OCI-LY7 (cell line): ENCODE results near the gene OTOP1. TPM values are rescaled to one million over a fixed set of nuclear protein-coding genes. Genes with fewer than 3 reads are reported as not detected.

Experiments
- BruUV-seq: library from RNA; stranded (reverse); fragments of 400-500 nt; replicated peaks from 2 replicates; lab custom pipeline; 2021; lab: Mats Ljungman, UMichigan
- CTCF ChIA-PET: fragments of 300-600 bp; sonication (Branson Sonifier 250); formaldehyde crosslinking; loops from one replicate; lab custom pipeline; 2022; ENCODE audit warnings: antibody characterized with exemption; ENCODE audit not compliant: unreplicated experiment; lab: Charles Lee
- POLR2A ChIA-PET: fragments of 300-600 bp; sonication (Branson Sonifier 250); formaldehyde crosslinking; loops from one replicate; lab custom pipeline; 2022; ENCODE audit warnings: antibody characterized with exemption; lab: Charles Lee
- DNase-seq: peaks from one replicate; pipeline ENCODE4 v3.0.0-alpha.2; 2015; ENCODE audit warnings: low spot score
- H2AFZ ChIP-seq: fragments of 200-600 bp; sonication (generic), shearing (Covaris generic); 2 replicates; pipeline ENCODE4 v1.6.1; 2014; ENCODE audit warnings: mild to moderate bottlenecking, antibody characterized with exemption, low read length, moderate library complexity
- H3K27ac ChIP-seq: fragments of 200-600 bp; sonication (generic); 2 replicates; pipeline ENCODE4 v1.5.1; 2014; ENCODE audit warnings: mixed run types, low read depth, mild to moderate bottlenecking, moderate library complexity, low read length, inconsistent platforms; ENCODE audit not compliant: poor library complexity, severe bottlenecking
- H3K36me3 ChIP-seq: fragments of 200-600 bp; sonication (generic); 2 replicates; pipeline ENCODE4 v1.6.1; 2014; ENCODE audit warnings: mild to moderate bottlenecking, antibody characterized with exemption, low read length, moderate library complexity, mixed read lengths; ENCODE audit not compliant: insufficient read depth
- H3K4me1 ChIP-seq: fragments of 200-600 bp; sonication (generic); 2 replicates; pipeline ENCODE4 v1.5.1; 2014; ENCODE audit warnings: mild to moderate bottlenecking, low read length; ENCODE audit not compliant: insufficient read depth, poor library complexity, severe bottlenecking
- H3K4me2 ChIP-seq: fragments of 200-600 bp; sonication (generic); 2 replicates; pipeline ENCODE4 v1.6.1; 2014; ENCODE audit warnings: mild to moderate bottlenecking, low read length
- H3K4me3 ChIP-seq: fragments of 200-600 bp; sonication (generic); 2 replicates; pipeline ENCODE4 v1.5.1; 2014; ENCODE audit warnings: mild to moderate bottlenecking, low read depth, low read length; ENCODE audit not compliant: poor library complexity, severe bottlenecking
- H3K79me2 ChIP-seq: fragments of 200-600 bp; sonication (generic); 2 replicates; pipeline ENCODE4 v1.6.1; 2016; ENCODE audit warnings: low read depth, mild to moderate bottlenecking, low read length, moderate library complexity, mixed read lengths; ENCODE audit not compliant: insufficient read depth
- H3K9me2 ChIP-seq: fragments of 200-600 bp; sonication (generic); 2 replicates; pipeline ENCODE4 v1.6.1; 2016; ENCODE audit warnings: mild to moderate bottlenecking, low read length, mixed read lengths; ENCODE audit not compliant: insufficient read depth
- H3K9me3 ChIP-seq: fragments of 200-600 bp; sonication (generic); 2 replicates; pipeline ENCODE4 v1.6.1; 2014; ENCODE audit warnings: mild to moderate bottlenecking, mixed run types, low read length, mixed read lengths
- H4K20me1 ChIP-seq: fragments of 200-600 bp; sonication (generic); 2 replicates; pipeline ENCODE4 v1.6.1; 2014; ENCODE audit warnings: mild to moderate bottlenecking, antibody characterized with exemption, low read length, moderate library complexity, mixed read lengths; ENCODE audit not compliant: insufficient read depth
- EZH2phosphoT487 ChIP-seq: fragments of 200-600 bp; sonication (generic); IDR thresholded peaks from 2 replicates; pipeline ENCODE4 v1.6.1; 2018; ENCODE audit warnings: low read depth, borderline replicate concordance, mild to moderate bottlenecking, mixed run types, antibody characterized with exemption, low read length, moderate library complexity, mixed read lengths
- intact Hi-C: fragments of 100-400 bp; cut with micrococcal nuclease; formaldehyde crosslinking; loops from one replicate; pipeline ENCODE4 v1.10.0; 2022; ENCODE audit not compliant: unreplicated experiment
- total RNA-seq, 2 experiments: library from RNA; depleted of rRNA in 1 of 2; stranded (reverse); fragments of >200 nt in 1 of 2; shearing (Covaris generic) in 1 of 2; gene quantifications; 2 replicates each; pipeline ENCODE4 v1.2.3, GENCODE V29; 2014 to 2022
- TF ChIP-seq, protein P1 (sequence below): fragments of 200-600 bp; sonication (generic); conservative IDR thresholded peaks from 2 replicates; pipeline ENCODE4 v1.5.1; 2014; ENCODE audit warnings: mild to moderate bottlenecking, antibody characterized with exemption, low read length, moderate library complexity, mixed read lengths

Gene OTOP1
- total RNA-seq, 2 experiments from 2014 or later: not detected

- Histone ChIP-seq H3K79me2 (no peaks in the 10 kb centered on the region), H3K9me3 (no peaks in the 10 kb centered on the region), H4K20me1 (no peaks in the 10 kb centered on the region), H3K9me2 (no peaks in the 10 kb centered on the region), H3K27ac (no peak overlapping the region), H3K4me1 (no peaks in the 10 kb centered on the region), H3K36me3 (peaks cover 98% of the 10 kb centered on the region), H3K4me2 (no peak overlapping the region), H2AFZ (no peak overlapping the region), H3K4me3 (no peak overlapping the region)
- BruUV-seq: no TSS peak
- POLR2A ChIA-PET: no interaction called here
- DNase-seq: no peak
- intact Hi-C loops: no loop called here
- no peak for TF ChIP-seq EZH2phosphoT487
- TF ChIP-seq, protein P1, sequence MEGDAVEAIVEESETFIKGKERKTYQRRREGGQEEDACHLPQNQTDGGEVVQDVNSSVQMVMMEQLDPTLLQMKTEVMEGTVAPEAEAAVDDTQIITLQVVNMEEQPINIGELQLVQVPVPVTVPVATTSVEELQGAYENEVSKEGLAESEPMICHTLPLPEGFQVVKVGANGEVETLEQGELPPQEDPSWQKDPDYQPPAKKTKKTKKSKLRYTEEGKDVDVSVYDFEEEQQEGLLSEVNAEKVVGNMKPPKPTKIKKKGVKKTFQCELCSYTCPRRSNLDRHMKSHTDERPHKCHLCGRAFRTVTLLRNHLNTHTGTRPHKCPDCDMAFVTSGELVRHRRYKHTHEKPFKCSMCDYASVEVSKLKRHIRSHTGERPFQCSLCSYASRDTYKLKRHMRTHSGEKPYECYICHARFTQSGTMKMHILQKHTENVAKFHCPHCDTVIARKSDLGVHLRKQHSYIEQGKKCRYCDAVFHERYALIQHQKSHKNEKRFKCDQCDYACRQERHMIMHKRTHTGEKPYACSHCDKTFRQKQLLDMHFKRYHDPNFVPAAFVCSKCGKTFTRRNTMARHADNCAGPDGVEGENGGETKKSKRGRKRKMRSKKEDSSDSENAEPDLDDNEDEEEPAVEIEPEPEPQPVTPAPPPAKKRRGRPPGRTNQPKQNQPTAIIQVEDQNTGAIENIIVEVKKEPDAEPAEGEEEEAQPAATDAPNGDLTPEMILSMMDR: no peak
- CTCF ChIA-PET: no interaction called here
Measured at GRCh38 chr4:4270529-4270928, 43.8 kb upstream of the OTOP1 start.

GRCh38 chr4:4269856-4270255 lies 43.1 kb upstream of the OTOP1 start:
- Histone ChIP-seq H3K36me3 (peaks cover 93% of the 10 kb centered on the region), H3K9me2 (no peaks in the 10 kb centered on the region), H3K4me3 (no peak overlapping the region), H3K4me2 (no peak overlapping the region), H3K27ac (no peak overlapping the region), H3K9me3 (no peaks in the 10 kb centered on the region), H2AFZ (no peak overlapping the region), H3K79me2 (no peaks in the 10 kb centered on the region), H3K4me1 (no peaks in the 10 kb centered on the region), H4K20me1 (no peaks in the 10 kb centered on the region)
- POLR2A ChIA-PET: no interaction called here
- intact Hi-C loops: no loop called here
- BruUV-seq: no TSS peak
- DNase-seq: no peak
- no peak for TF ChIP-seq EZH2phosphoT487
- TF ChIP-seq, protein P1: no peak
- CTCF ChIA-PET: no interaction called here

GRCh38 chr4:4269331-4269731 lies 42.6 kb upstream of the OTOP1 start:
- intact Hi-C loops: no loop called here
- no peak overlapping the region for H2AFZ ChIP-seq
- no peak overlapping the region for H3K4me3 ChIP-seq
- no peak overlapping the region for H3K27ac ChIP-seq
- no peaks in the 10 kb centered on the region for H3K4me1 ChIP-seq
- no peak for DNase-seq
- H3K9me2 ChIP-seq: no peaks in the 10 kb centered on the region
- TF ChIP-seq EZH2phosphoT487: no peak
- TF ChIP-seq, protein P1: no peak
- CTCF ChIA-PET: interaction anchor here (0.6 kb wide), 1 partner anchor 17 kb away, joined by 3 read pairs; no protein-coding TSS in a partner anchor
- H3K79me2 ChIP-seq: no peaks in the 10 kb centered on the region
- no peaks in the 10 kb centered on the region for H4K20me1 ChIP-seq
- H3K36me3 ChIP-seq: peaks cover 88% of the 10 kb centered on the region
- POLR2A ChIA-PET: interaction anchor here (0.5 kb wide), 1 partner anchor 53 kb away, joined by 3 read pairs; no protein-coding TSS in a partner anchor
- H3K9me3 ChIP-seq: no peaks in the 10 kb centered on the region
- BruUV-seq: no TSS peak
- H3K4me2 ChIP-seq: no peak overlapping the region
